OCI-LY3 (cell line): ENCODE data around the gene ACSS2.

Experiments
- H2AFZ ChIP-seq: fragments of 200-600, 300-600 bp; shearing (Covaris generic); 2 replicates; pipeline ENCODE4 v1.6.0; 2014; ENCODE audit warnings: antibody characterized with exemption, low read depth, low read length
- H3K27ac ChIP-seq: fragments of 200-600, 300-600 bp; sonication (generic); 2 replicates; pipeline ENCODE4 v1.5.1; 2014; ENCODE audit warnings: mild to moderate bottlenecking, low read length, moderate library complexity, mixed read lengths
- H3K27me3 ChIP-seq: fragments of 200-600, 300-600 bp; sonication (generic); 2 replicates; pipeline ENCODE4 v1.6.1; 2014; ENCODE audit warnings: low read depth, low read length, mixed read lengths
- H3K36me3 ChIP-seq: fragments of 200-600, 300-600 bp; sonication (generic); replicated peaks from 2 replicates; pipeline ENCODE3; 2014; ENCODE audit warnings: low read depth, low read length, mixed read lengths
- H3K4me1 ChIP-seq: fragments of 300-600, 200-600 bp; sonication (generic); 2 replicates; pipeline ENCODE4 v1.6.1; 2014; ENCODE audit warnings: low read length, mixed read lengths
- H3K4me2 ChIP-seq: fragments of 200-600, 300-600 bp; sonication (generic); 2 replicates; pipeline ENCODE4 v1.6.1; 2014; ENCODE audit warnings: low read length, mixed read lengths
- H3K4me3 ChIP-seq: fragments of 300-600, 200-600 bp; sonication (generic); 2 replicates; pipeline ENCODE4 v1.5.1; 2014; ENCODE audit warnings: antibody characterized with exemption, mild to moderate bottlenecking, low read length, moderate library complexity
- H3K79me2 ChIP-seq: fragments of 300-600, 200-600 bp; shearing (Covaris generic); 2 replicates; pipeline ENCODE4 v1.6.1; 2014; ENCODE audit warnings: mild to moderate bottlenecking, low read length, mixed read lengths
- H3K9ac ChIP-seq: fragments of 300-600, 200-600 bp; shearing (Covaris generic); 2 replicates; pipeline ENCODE4 v1.6.0; 2014; ENCODE audit warnings: mild to moderate bottlenecking, low read length, moderate library complexity
- H3K9me3 ChIP-seq: fragments of 200-600, 300-600 bp; shearing (Covaris generic); 2 replicates; pipeline ENCODE4 v1.6.1; 2014; ENCODE audit warnings: low read length, mixed read lengths; ENCODE audit not compliant: insufficient read depth
- H4K20me1 ChIP-seq: fragments of 200-600, 300-600 bp; sonication (generic); 2 replicates; pipeline ENCODE4 v1.6.1; 2016; ENCODE audit warnings: low read length, mixed read lengths; ENCODE audit not compliant: insufficient read depth
- EZH2phosphoT487 ChIP-seq: fragments of 200-600 bp; shearing (Covaris generic); IDR thresholded peaks from 2 replicates; pipeline ENCODE4 v1.6.1; 2018; ENCODE audit warnings: antibody characterized with exemption, mixed run types, low read depth
- TF ChIP-seq, protein P1 (sequence below): fragments of 200-600, 300-600 bp; sonication (generic); IDR thresholded peaks from 2 replicates; pipeline ENCODE4 v1.5.1; 2014; ENCODE audit warnings: antibody characterized with exemption, low read length, low read depth

Gene ACSS2

DNA sequence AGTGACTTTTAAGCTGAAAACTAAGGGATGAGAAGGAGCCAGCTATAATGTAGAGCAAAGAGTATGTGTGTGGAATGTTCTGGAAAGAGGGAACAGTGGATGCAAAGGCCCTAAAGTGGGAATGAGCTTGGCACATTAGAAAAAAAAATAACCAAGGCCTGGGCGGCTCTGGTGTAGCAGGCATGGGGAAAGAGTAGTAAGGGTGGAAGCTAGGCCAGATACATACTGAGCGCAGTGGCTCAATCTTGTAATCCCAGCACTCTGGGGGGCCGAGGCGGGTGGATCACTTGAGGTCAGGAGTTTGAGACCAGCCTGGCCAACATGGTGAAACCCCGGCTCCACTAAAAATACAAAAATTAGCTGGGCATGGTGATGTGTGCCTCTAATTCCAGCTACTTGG lies 12.2 kb upstream of the ACSS2 start:
- Histone ChIP-seq H2AFZ (no peak overlapping the region), H3K4me1 (no peaks in the 10 kb centered on the region), H3K36me3 (no peaks in the 10 kb centered on the region), H3K79me2 (no peaks in the 10 kb centered on the region), H3K9ac (no peak overlapping the region), H3K4me3 (no peak overlapping the region), H4K20me1 (no peaks in the 10 kb centered on the region), H3K27me3 (no peaks in the 10 kb centered on the region), H3K9me3 (no peaks in the 10 kb centered on the region), H3K4me2 (no peak overlapping the region), H3K27ac (no peak overlapping the region)
- TF ChIP-seq, protein P1, sequence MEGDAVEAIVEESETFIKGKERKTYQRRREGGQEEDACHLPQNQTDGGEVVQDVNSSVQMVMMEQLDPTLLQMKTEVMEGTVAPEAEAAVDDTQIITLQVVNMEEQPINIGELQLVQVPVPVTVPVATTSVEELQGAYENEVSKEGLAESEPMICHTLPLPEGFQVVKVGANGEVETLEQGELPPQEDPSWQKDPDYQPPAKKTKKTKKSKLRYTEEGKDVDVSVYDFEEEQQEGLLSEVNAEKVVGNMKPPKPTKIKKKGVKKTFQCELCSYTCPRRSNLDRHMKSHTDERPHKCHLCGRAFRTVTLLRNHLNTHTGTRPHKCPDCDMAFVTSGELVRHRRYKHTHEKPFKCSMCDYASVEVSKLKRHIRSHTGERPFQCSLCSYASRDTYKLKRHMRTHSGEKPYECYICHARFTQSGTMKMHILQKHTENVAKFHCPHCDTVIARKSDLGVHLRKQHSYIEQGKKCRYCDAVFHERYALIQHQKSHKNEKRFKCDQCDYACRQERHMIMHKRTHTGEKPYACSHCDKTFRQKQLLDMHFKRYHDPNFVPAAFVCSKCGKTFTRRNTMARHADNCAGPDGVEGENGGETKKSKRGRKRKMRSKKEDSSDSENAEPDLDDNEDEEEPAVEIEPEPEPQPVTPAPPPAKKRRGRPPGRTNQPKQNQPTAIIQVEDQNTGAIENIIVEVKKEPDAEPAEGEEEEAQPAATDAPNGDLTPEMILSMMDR = no peak
- no peak for TF ChIP-seq EZH2phosphoT487

DNA sequence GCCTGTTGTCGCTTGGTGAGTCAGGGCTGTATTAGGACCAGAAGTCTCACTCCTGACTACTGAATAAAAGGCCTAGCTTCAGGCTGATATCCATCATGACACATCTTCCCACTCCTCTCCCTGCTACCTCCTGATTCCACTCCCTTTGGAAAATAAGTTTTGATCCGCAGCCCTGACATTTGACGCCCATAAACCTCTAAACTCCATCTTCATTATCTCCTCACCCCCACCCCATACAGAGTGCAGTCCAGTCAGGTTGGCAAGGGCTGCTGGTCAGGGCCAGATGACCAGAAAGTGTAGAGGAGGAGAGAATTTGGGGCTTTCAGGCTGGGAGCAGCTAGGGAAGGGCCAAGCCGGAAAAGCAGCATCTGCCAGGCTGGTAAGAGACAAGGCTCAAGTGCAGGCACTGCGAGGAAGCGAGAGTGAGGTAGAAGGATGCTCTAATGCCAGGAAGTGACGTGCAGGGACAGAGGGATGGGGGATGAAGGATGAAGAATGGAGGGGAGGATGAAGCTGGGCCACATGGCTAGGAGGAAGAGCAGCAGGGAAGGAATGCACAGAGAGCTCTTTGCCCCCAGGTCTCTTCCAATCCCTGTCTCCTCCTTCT lies 5.0 kb upstream of the ACSS2 start:
- Histone ChIP-seq H3K4me1 (peaks cover 20% of the 10 kb centered on the region), H3K4me3 (no peak overlapping the region), H3K27ac (no peak overlapping the region), H3K9me3 (no peaks in the 10 kb centered on the region), H3K27me3 (0 out of 2 replicates have a peak, but pooled peaks cover 3% of the 10 kb centered on the region), H3K4me2 (peak overlapping the region; percentile 81), H2AFZ (no peak overlapping the region), H3K36me3 (no peaks in the 10 kb centered on the region), H3K9ac (no peak overlapping the region), H4K20me1 (no peaks in the 10 kb centered on the region), H3K79me2 (no peaks in the 10 kb centered on the region)
- TF ChIP-seq, protein P1 = no peak
- no peak for TF ChIP-seq EZH2phosphoT487

DNA sequence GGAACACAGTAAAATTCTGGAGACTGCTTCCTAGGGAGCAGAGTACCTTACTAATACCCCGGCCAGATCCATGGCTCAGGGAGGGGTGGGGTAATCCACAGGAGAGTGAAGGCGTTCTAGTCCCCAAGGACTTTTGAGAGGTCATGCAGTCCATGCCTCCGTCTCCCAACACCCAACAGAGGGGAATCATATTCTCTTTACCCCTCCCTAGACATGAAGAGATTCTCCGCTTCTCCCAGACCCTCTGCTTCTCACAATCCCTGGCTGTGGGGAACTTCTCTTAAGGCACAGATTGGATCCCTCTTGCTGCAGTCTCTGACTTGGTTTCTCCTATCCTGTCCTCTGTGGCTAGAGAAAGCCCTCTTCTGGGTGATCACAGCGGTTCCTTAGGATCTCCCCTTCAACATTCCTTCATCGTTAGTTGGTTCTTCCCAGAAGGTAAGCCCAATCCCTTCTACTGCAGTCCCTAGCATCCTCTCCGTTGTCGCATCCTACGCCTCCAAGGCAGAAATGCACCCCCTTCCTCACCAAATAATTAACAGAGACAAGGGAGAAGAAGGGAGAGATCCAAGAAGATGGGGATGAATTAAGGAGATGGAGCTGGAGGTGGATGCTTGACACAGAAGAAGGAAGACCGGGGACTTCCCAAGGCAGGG lies 4.3 kb upstream of the ACSS2 start:
- no peaks in the 10 kb centered on the region for H3K36me3 ChIP-seq
- peaks cover 21% of the 10 kb centered on the region for H3K4me1 ChIP-seq
- no peak overlapping the region for H3K27ac ChIP-seq
- no peaks in the 10 kb centered on the region for H4K20me1 ChIP-seq
- 0 out of 2 replicates have a peak, but pooled peaks cover 3% of the 10 kb centered on the region for H3K27me3 ChIP-seq
- H3K4me3 ChIP-seq = peak overlapping the region; percentile 77
- H3K9ac ChIP-seq = peak overlapping the region; percentile 55
- TF ChIP-seq, protein P1 = no peak
- TF ChIP-seq EZH2phosphoT487 = no peak
- no peaks in the 10 kb centered on the region for H3K9me3 ChIP-seq
- H3K4me2 ChIP-seq = peak overlapping the region; percentile 81
- peak overlapping the region; percentile 68; the same call in 1 of the 2 replicates for H2AFZ ChIP-seq
- no peaks in the 10 kb centered on the region for H3K79me2 ChIP-seq

DNA sequence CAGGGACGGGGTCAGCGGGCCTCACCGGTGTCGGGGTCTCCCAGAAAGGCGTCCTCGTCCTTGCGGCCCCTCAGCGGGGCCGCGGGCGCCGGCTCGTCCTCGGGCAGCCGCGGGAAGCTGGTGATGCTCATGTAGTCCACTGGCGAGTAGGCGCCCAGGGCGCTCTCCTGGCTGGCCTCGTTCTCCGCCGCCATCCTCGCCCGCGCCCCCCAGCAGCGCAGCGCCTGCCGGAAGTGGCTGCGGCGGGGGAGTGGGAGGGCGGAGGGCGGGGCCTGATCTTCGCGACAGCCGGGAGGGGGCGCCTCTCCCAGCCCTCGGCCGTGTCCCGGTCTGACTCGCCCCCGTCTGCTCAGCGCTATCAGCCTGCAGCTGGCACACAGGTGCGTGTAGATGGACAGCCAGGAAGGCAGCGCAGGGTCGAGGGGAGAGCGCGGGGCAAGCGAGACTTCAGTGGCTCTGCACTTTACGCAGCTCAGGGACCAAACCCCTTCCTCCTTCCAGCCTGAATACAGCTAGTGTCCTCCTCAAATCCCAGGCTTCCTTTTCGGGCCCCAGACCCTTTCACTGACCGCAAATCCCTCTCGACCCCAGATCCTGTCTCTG lies 3.7 kb upstream of the ACSS2 start, which contains the start of gene GGT7:
TSS of gene GGT7 (minus strand) at position 235 of the 603 bp plus-strand sequence. CDS start at position 194, 41 bp downstream.
- H3K4me2 ChIP-seq = peak within 1 kb of the TSS; percentile 81
- H3K9ac ChIP-seq = peak within 1 kb of the TSS; percentile 55
- 0 out of 2 replicates have a peak, but pooled peaks cover 3% of the 10 kb centered on the region for H3K27me3 ChIP-seq
- H3K4me3 ChIP-seq = peak within 1 kb of the TSS; percentile 77
- peak within 1 kb of the TSS; percentile 74 for H2AFZ ChIP-seq
- no peaks in the 10 kb centered on the region for H4K20me1 ChIP-seq
- H3K79me2 ChIP-seq = no peaks in the 10 kb centered on the region
- H3K27ac ChIP-seq = no peak within 1 kb of the TSS
- H3K9me3 ChIP-seq = no peaks in the 10 kb centered on the region
- no peaks in the 10 kb centered on the region for H3K36me3 ChIP-seq
- TF ChIP-seq, protein P1 = peak; percentile 74
- no peak for TF ChIP-seq EZH2phosphoT487
- H3K4me1 ChIP-seq = peaks cover 23% of the 10 kb centered on the region
